H9 (cell line): ENCODE results near the gene ZNF609. TPM values are rescaled to one million over a fixed set of nuclear protein-coding genes. Genes with fewer than 3 reads are reported as not detected.

ENCODE experiments used
- DNase-seq: peaks from one replicate; pipeline ENCODE4 v3.0.0-alpha.2; 2017
- H2AFZ ChIP-seq: one replicate; pipeline ENCODE4 v1.6.1; 2013; ENCODE audit warnings: mild to moderate bottlenecking, low read length, control low read depth, moderate library complexity
- H2AK5ac ChIP-seq: 2 replicates; pipeline ENCODE4 v1.6.1; 2013; ENCODE audit warnings: low read length, control low read depth, mixed read lengths; ENCODE audit not compliant: insufficient read length
- H2BK120ac ChIP-seq: one replicate; pipeline ENCODE4 v1.6.1; 2013; ENCODE audit warnings: low read depth, mild to moderate bottlenecking, low read length, control low read depth, inconsistent platforms; ENCODE audit not compliant: poor library complexity, severe bottlenecking
- H2BK12ac ChIP-seq: 2 replicates; pipeline ENCODE4 v1.6.1; 2013; ENCODE audit warnings: low read length, control low read depth, mixed read lengths, low read depth; ENCODE audit not compliant: insufficient read length
- H2BK15ac ChIP-seq: 2 replicates; pipeline ENCODE4 v1.6.1; 2013; ENCODE audit warnings: low read depth, low read length, control low read depth
- H2BK20ac ChIP-seq: one replicate; pipeline ENCODE4 v1.6.1; 2013; ENCODE audit warnings: low read depth, mild to moderate bottlenecking, low read length, control low read depth, inconsistent platforms; ENCODE audit not compliant: poor library complexity, severe bottlenecking
- H2BK5ac ChIP-seq: 2 replicates; pipeline ENCODE4 v1.6.1; 2013; ENCODE audit warnings: low read length, control low read depth, mixed read lengths; ENCODE audit not compliant: insufficient read length
- H3K14ac ChIP-seq: 2 replicates; pipeline ENCODE4 v1.6.1; 2013; ENCODE audit warnings: low read length, control low read depth; ENCODE audit not compliant: insufficient read depth
- H3K18ac ChIP-seq: 2 replicates; pipeline ENCODE4 v1.6.1; 2013; ENCODE audit warnings: low read depth, mild to moderate bottlenecking, mixed read lengths, low read length, control low read depth; ENCODE audit not compliant: insufficient read length
- H3K23ac ChIP-seq: 2 replicates; pipeline ENCODE4 v1.6.1; 2013; ENCODE audit warnings: low read length, control low read depth, mixed read lengths, low read depth; ENCODE audit not compliant: insufficient read length
- H3K23me2 ChIP-seq: 2 replicates; pipeline ENCODE4 v1.6.1; 2013; ENCODE audit warnings: low read depth, mild to moderate bottlenecking, mixed read lengths, low read length, control low read depth; ENCODE audit not compliant: insufficient read length, poor library complexity, severe bottlenecking
- H3K27ac ChIP-seq: 2 replicates; pipeline ENCODE4 v1.5.1; 2013; ENCODE audit warnings: low read length, control low read depth, mixed read lengths, low read depth; ENCODE audit not compliant: insufficient read length
- H3K27me3 ChIP-seq: 2 replicates; pipeline ENCODE4 v1.6.1; 2013; ENCODE audit warnings: low read length, control low read depth, inconsistent platforms; ENCODE audit not compliant: insufficient read depth
- H3K4ac ChIP-seq: 2 replicates; pipeline ENCODE4 v1.6.1; 2013; ENCODE audit warnings: low read depth, mild to moderate bottlenecking, control low read depth, inconsistent platforms, low read length, moderate library complexity
- H3K4me1 ChIP-seq: 2 replicates; pipeline ENCODE4 v1.6.1; 2013; ENCODE audit warnings: low read length, control low read depth, inconsistent platforms; ENCODE audit not compliant: insufficient read depth
- H3K4me2 ChIP-seq: 2 replicates; pipeline ENCODE4 v1.6.1; 2013; ENCODE audit warnings: low read length, control low read depth, mixed read lengths; ENCODE audit not compliant: insufficient read length, insufficient read depth
- H3K56ac ChIP-seq: 2 replicates; pipeline ENCODE4 v1.6.1; 2013; ENCODE audit warnings: low read depth, mild to moderate bottlenecking, mixed read lengths, low read length, control low read depth; ENCODE audit not compliant: insufficient read length
- H3K79me1 ChIP-seq: 2 replicates; pipeline ENCODE4 v1.6.1; 2013; ENCODE audit warnings: low read depth, mild to moderate bottlenecking, moderate library complexity, low read length, control low read depth, inconsistent platforms; ENCODE audit not compliant: insufficient read depth, poor library complexity, severe bottlenecking
- H3K79me2 ChIP-seq: 2 replicates; pipeline ENCODE4 v1.6.1; 2013; ENCODE audit warnings: low read length, control low read depth, inconsistent platforms; ENCODE audit not compliant: insufficient read depth
- H3K9ac ChIP-seq: 2 replicates; pipeline ENCODE4 v1.6.1; 2013; ENCODE audit warnings: low read length, control low read depth, mixed read lengths; ENCODE audit not compliant: insufficient read length; ENCODE audit errors: extremely low read depth
- H3K9me3 ChIP-seq: one replicate; pipeline ENCODE4 v1.6.1; 2013; ENCODE audit warnings: low read depth, low read length, inconsistent platforms; ENCODE audit not compliant: control insufficient read depth
- H3T11ph ChIP-seq: one replicate; pipeline ENCODE4 v1.6.1; 2013; ENCODE audit warnings: mild to moderate bottlenecking, low read length, control low read depth, inconsistent platforms
- H4K20me1 ChIP-seq: one replicate; pipeline ENCODE4 v1.6.1; 2013; ENCODE audit not compliant: control insufficient read depth, insufficient read length, insufficient read depth
- H4K5ac ChIP-seq: 2 replicates; pipeline ENCODE4 v1.6.1; 2013; ENCODE audit warnings: low read depth, mild to moderate bottlenecking, mixed read lengths, low read length, control low read depth; ENCODE audit not compliant: insufficient read length
- H4K8ac ChIP-seq: replicated peaks from 2 replicates; pipeline ENCODE4 v1.6.1; 2013; ENCODE audit warnings: low read length, control low read depth, mixed read lengths, low read depth; ENCODE audit not compliant: insufficient read length
- H4K91ac ChIP-seq: 2 replicates; pipeline ENCODE4 v1.6.1; 2013; ENCODE audit warnings: low read depth, mild to moderate bottlenecking, moderate library complexity, mixed read lengths, low read length, control low read depth; ENCODE audit not compliant: insufficient read length
- H3K27ac Mint-ChIP-seq, 3 experiments: 2 replicates in 2 of 3; 3 replicates in 1 of 3; pipeline ENCODE4 v1.8.0; 2020 to 2021; ENCODE audit warnings: mixed read lengths in 3 of 3, mild to moderate bottlenecking in 1 of 3, moderate library complexity in 1 of 3
- H3K27me3 Mint-ChIP-seq: 2 replicates; pipeline ENCODE4 v1.8.0; 2021; ENCODE audit warnings: low read depth, mild to moderate bottlenecking, moderate library complexity, mixed read lengths
- H3K36me3 Mint-ChIP-seq, 3 experiments: 2 replicates in 2 of 3; 3 replicates in 1 of 3; pipeline ENCODE4 v1.8.0; 2020 to 2021; ENCODE audit warnings: low read depth in 3 of 3, mixed read lengths in 3 of 3; ENCODE audit not compliant: insufficient read depth in 1 of 3
- H3K4me1 Mint-ChIP-seq, 2 experiments: 2 replicates each; pipeline ENCODE4 v1.8.0; 2020; ENCODE audit warnings: mixed read lengths in 2 of 2
- H3K4me3 Mint-ChIP-seq, 2 experiments: 2 replicates in 1 of 2; 3 replicates in 1 of 2; pipeline ENCODE4 v1.8.0; 2020 to 2021; ENCODE audit warnings: mild to moderate bottlenecking in 2 of 2, mixed read lengths in 2 of 2, moderate library complexity in 1 of 2
- H3K9me3 Mint-ChIP-seq, 2 experiments: 2 replicates in 1 of 2; 3 replicates in 1 of 2; pipeline ENCODE4 v1.8.0; 2020; ENCODE audit warnings: mild to moderate bottlenecking in 2 of 2, mixed read lengths in 2 of 2, moderate library complexity in 1 of 2
- WGBS: extraction: QIAGEN DNeasy Blood & Tissue Kit; methylation state at CpG from one replicate; pipeline ENCODE4 v1.1.7; 2013; ENCODE audit warnings: missing lambda C conversion rate, low lambda C conversion rate, mixed read lengths; ENCODE audit not compliant: insufficient read length; ENCODE audit errors: extremely low coverage; 5-methylcytosine and 5-hydroxymethylcytosine counted together
- total RNA-seq: library from RNA; stranded (reverse); gene quantifications from 2 replicates; pipeline ENCODE4 v1.2.1, GENCODE V29; 2021
- TF ChIP-seq, protein P1 (sequence below): fragments of 200-600 bp; sonication (generic); conservative IDR thresholded peaks from 3 replicates; pipeline ENCODE4 v1.8.0; 2021; ENCODE audit warnings: antibody characterized with exemption, mild to moderate bottlenecking

ZNF609 gene
- total RNA-seq, 1 experiment from 2014 or later, result 45.3 TPM

DNA sequence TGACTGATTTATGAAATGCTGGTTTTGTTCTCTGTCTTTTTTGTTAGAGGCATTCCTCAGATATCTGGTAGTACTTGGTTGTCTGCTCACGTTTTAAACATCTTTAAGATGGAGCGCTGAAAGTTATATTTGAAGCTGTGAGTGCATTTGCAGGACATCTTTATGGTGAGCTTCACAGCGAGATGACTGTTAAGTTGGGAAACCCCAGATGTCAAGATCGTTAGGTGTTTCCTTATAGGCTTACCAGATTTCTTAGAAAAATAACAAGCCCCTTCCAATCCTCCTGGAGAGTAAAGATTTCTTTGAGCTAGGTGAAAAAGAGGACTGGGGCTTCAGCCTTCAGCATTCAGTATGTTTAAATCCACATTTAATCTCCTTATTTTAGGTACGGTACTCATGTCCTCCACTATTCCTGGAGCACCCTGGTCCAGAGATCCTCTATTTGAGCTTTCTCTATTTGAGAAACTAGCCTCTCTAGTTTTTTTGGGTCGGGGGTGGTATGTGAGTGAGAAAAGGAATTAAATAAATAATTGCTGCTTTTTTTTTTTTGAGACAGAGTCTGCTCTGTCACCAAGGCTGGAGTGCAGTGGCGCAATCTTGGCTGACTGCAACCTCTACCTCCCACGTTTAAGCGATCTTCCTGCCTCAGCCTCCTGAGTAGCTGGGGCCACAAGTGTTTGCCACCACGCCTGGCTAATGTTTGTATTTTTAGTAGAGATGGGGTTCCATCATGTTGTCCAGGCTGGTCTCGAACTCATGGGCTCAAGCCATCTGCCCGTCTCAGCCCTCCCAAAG lies 72.3 kb downstream of the ZNF609 start:
- H3K4me3 Mint-ChIP-seq, result no peak overlapping the region

More for the DNA sequence above, 72.3 kb downstream of the ZNF609 start:
- Mint-ChIP-seq H3K27me3 (no peaks in the 10 kb centered on the region), H3K36me3 (peaks cover 1 to 9% (median 8%) of the 10 kb centered on the region in 3 experiments; a peak in 6 of 7 replicates), H3K9me3 (no peaks in the 10 kb centered on the region), H3K27ac (peak overlapping the region in 1 of 3 experiments; percentile 49; a peak in 2 of 7 replicates), H3K4me1 (peaks cover 6 to 8% of the 10 kb centered on the region in 2 experiments)
- H3K4me1 ChIP-seq, result no peaks in the 10 kb centered on the region
- peaks cover 8% of the 10 kb centered on the region for H3K79me1 ChIP-seq
- no peak overlapping the region for H3K23ac ChIP-seq
- no peak overlapping the region for H3K4me2 ChIP-seq
- H3K27ac ChIP-seq, result no peak overlapping the region
- TF ChIP-seq, protein P1, sequence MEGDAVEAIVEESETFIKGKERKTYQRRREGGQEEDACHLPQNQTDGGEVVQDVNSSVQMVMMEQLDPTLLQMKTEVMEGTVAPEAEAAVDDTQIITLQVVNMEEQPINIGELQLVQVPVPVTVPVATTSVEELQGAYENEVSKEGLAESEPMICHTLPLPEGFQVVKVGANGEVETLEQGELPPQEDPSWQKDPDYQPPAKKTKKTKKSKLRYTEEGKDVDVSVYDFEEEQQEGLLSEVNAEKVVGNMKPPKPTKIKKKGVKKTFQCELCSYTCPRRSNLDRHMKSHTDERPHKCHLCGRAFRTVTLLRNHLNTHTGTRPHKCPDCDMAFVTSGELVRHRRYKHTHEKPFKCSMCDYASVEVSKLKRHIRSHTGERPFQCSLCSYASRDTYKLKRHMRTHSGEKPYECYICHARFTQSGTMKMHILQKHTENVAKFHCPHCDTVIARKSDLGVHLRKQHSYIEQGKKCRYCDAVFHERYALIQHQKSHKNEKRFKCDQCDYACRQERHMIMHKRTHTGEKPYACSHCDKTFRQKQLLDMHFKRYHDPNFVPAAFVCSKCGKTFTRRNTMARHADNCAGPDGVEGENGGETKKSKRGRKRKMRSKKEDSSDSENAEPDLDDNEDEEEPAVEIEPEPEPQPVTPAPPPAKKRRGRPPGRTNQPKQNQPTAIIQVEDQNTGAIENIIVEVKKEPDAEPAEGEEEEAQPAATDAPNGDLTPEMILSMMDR, result no peak
- no peak overlapping the region for H3K18ac ChIP-seq
- H2BK20ac ChIP-seq, result no peak overlapping the region
- no peak overlapping the region for H3K56ac ChIP-seq
- H2AFZ ChIP-seq, result no peak overlapping the region
- H3K27me3 ChIP-seq, result no peaks in the 10 kb centered on the region
- H4K20me1 ChIP-seq, result no peaks in the 10 kb centered on the region
- H3K9ac ChIP-seq, result no peak overlapping the region
- peaks cover 20% of the 10 kb centered on the region; the same call in 1 of the 2 replicates for H3K79me2 ChIP-seq
- no peak overlapping the region for H3K14ac ChIP-seq
- no peak overlapping the region for H3K4ac ChIP-seq
- no peak overlapping the region for H2BK12ac ChIP-seq
- no peak overlapping the region for H4K8ac ChIP-seq
- no peak overlapping the region for H3T11ph ChIP-seq
- DNase-seq, result no peak
- no peak overlapping the region for H4K5ac ChIP-seq
- no peak overlapping the region for H4K91ac ChIP-seq
- no peak overlapping the region for H2BK120ac ChIP-seq
- WGBS, result no CpG with 5 or more reads among the region's 12 CpGs
- no peaks in the 10 kb centered on the region for H3K23me2 ChIP-seq
- H3K9me3 ChIP-seq, result no peaks in the 10 kb centered on the region
- H2BK5ac ChIP-seq, result no peak overlapping the region
- no peak overlapping the region for H2BK15ac ChIP-seq
- no peak overlapping the region for H2AK5ac ChIP-seq
